ENCODE results near the gene EYS.
"Not testable (repeated sequence)": the region's sequence is repeated elsewhere in the genome, so short reads cannot be mapped to it uniquely, and the experiment has no call there.

The EYS gene

GRCh38 chr6:65633501-65633900 is 73.5 kb downstream of the EYS start:
- no peak for DNase-seq (ENCODE audit: low read depth, low spot score)
- H3K36me3 ChIP-seq (ENCODE audit: insufficient read depth, insufficient read length, low read length) = no peaks in the 10 kb centered on the region
- no peaks in the 10 kb centered on the region for H3K27me3 ChIP-seq (ENCODE audit: insufficient read depth, insufficient read length)
- no peaks in the 10 kb centered on the region for H3K9me3 ChIP-seq (ENCODE audit: insufficient read depth, low read length)
- no peak overlapping the region for H3K9ac ChIP-seq (ENCODE audit: insufficient read length, low read depth)
- TF ChIP-seq SUZ12 (IDR thresholded peaks at IDR 0.05; ENCODE audit: extremely low read depth, insufficient read depth, insufficient read length) (no peak), ZNF274 (IDR thresholded peaks at IDR 0.05; ENCODE audit: low read depth, low read length) (no peak), YY1 (IDR thresholded peaks at IDR 0.05; ENCODE audit: insufficient read depth, insufficient read length) (no peak)
- H3K4me1 ChIP-seq (ENCODE audit: insufficient read depth, insufficient read length) = no peaks in the 10 kb centered on the region
- H3K4me3 ChIP-seq (ENCODE audit: insufficient read length, low read depth) = no peak overlapping the region

- Histone ChIP-seq H3K27me3 (ENCODE audit: insufficient read depth, insufficient read length) (no peaks in the 10 kb centered on the region), H3K9me3 (ENCODE audit: insufficient read depth, low read length) (no peaks in the 10 kb centered on the region), H3K9ac (ENCODE audit: insufficient read length, low read depth) (no peak overlapping the region), H3K4me3 (ENCODE audit: insufficient read length, low read depth) (no peak overlapping the region), H3K4me1 (ENCODE audit: insufficient read depth, insufficient read length) (no peaks in the 10 kb centered on the region), H3K36me3 (ENCODE audit: insufficient read depth, insufficient read length, low read length) (no peaks in the 10 kb centered on the region)
- DNase-seq (ENCODE audit: low read depth, low spot score) = no peak
- TF ChIP-seq ZNF274 (IDR thresholded peaks at IDR 0.05; ENCODE audit: low read depth, low read length) = no peak
Measured at GRCh38 chr6:65631711-65632110, 75.3 kb downstream of the EYS start.

GRCh38 chr6:65627434-65627999 is 79.5 kb downstream of the EYS start:
- not testable (repeated sequence) for H3K9me3 ChIP-seq (ENCODE audit: insufficient read depth, low read length); H3K9ac ChIP-seq (ENCODE audit: insufficient read length, low read depth); H3K4me3 ChIP-seq (ENCODE audit: insufficient read length, low read depth); DNase-seq (ENCODE audit: low read depth, low spot score); H3K36me3 ChIP-seq (ENCODE audit: insufficient read depth, insufficient read length, low read length); H3K4me1 ChIP-seq (ENCODE audit: insufficient read depth, insufficient read length); H3K27me3 ChIP-seq (ENCODE audit: insufficient read depth, insufficient read length)

GRCh38 chr6:65627015-65627414 is 80.0 kb downstream of the EYS start:
- H3K9me3 ChIP-seq (ENCODE audit: insufficient read depth, low read length) = no peaks in the 10 kb centered on the region
- TF ChIP-seq YY1 (IDR thresholded peaks at IDR 0.05; ENCODE audit: insufficient read depth, insufficient read length) = no peak
- no peak for TF ChIP-seq SUZ12 (IDR thresholded peaks at IDR 0.05; ENCODE audit: extremely low read depth, insufficient read depth, insufficient read length)
- no peak for TF ChIP-seq ZNF274 (IDR thresholded peaks at IDR 0.05; ENCODE audit: low read depth, low read length)
- H3K36me3 ChIP-seq (ENCODE audit: insufficient read depth, insufficient read length, low read length) = no peaks in the 10 kb centered on the region
- no peaks in the 10 kb centered on the region for H3K4me1 ChIP-seq (ENCODE audit: insufficient read depth, insufficient read length)
- DNase-seq (ENCODE audit: low read depth, low spot score) = no peak
- no peak overlapping the region for H3K9ac ChIP-seq (ENCODE audit: insufficient read length, low read depth)
- H3K27me3 ChIP-seq (ENCODE audit: insufficient read depth, insufficient read length) = no peaks in the 10 kb centered on the region
- H3K4me3 ChIP-seq (ENCODE audit: insufficient read length, low read depth) = no peak overlapping the region

GRCh38 chr6:65623566-65623965 is 83.5 kb downstream of the EYS start:
- Histone ChIP-seq H3K27me3 (ENCODE audit: insufficient read depth, insufficient read length) (no peaks in the 10 kb centered on the region), H3K36me3 (ENCODE audit: insufficient read depth, insufficient read length, low read length) (no peaks in the 10 kb centered on the region), H3K9me3 (ENCODE audit: insufficient read depth, low read length) (no peaks in the 10 kb centered on the region)

GRCh38 chr6:65610746-65611145 is 96.3 kb downstream of the EYS start:
- Histone ChIP-seq H3K4me3 (ENCODE audit: insufficient read length, low read depth) (no peak overlapping the region), H3K4me1 (ENCODE audit: insufficient read depth, insufficient read length) (no peaks in the 10 kb centered on the region), H3K36me3 (ENCODE audit: insufficient read depth, insufficient read length, low read length) (no peaks in the 10 kb centered on the region), H3K9me3 (ENCODE audit: insufficient read depth, low read length) (no peaks in the 10 kb centered on the region), H3K9ac (ENCODE audit: insufficient read length, low read depth) (no peak overlapping the region), H3K27me3 (ENCODE audit: insufficient read depth, insufficient read length) (no peaks in the 10 kb centered on the region)
- DNase-seq (ENCODE audit: low read depth, low spot score) = no peak
- TF ChIP-seq YY1 (IDR thresholded peaks at IDR 0.05; ENCODE audit: insufficient read depth, insufficient read length) = no peak
- TF ChIP-seq SUZ12 (IDR thresholded peaks at IDR 0.05; ENCODE audit: extremely low read depth, insufficient read depth, insufficient read length) = no peak
- TF ChIP-seq ZNF274 (IDR thresholded peaks at IDR 0.05; ENCODE audit: low read depth, low read length) = no peak

More at GRCh38 chr6:65623566-65623965, 83.5 kb downstream of the EYS start:
- TF ChIP-seq ZNF274 (IDR thresholded peaks at IDR 0.05; ENCODE audit: low read depth, low read length) = no peak
- no peak for TF ChIP-seq YY1 (IDR thresholded peaks at IDR 0.05; ENCODE audit: insufficient read depth, insufficient read length)
- TF ChIP-seq SUZ12 (IDR thresholded peaks at IDR 0.05; ENCODE audit: extremely low read depth, insufficient read depth, insufficient read length) = no peak
- no peak for DNase-seq (ENCODE audit: low read depth, low spot score)
- H3K4me3 ChIP-seq (ENCODE audit: insufficient read length, low read depth) = no peak overlapping the region
- H3K4me1 ChIP-seq (ENCODE audit: insufficient read depth, insufficient read length) = no peaks in the 10 kb centered on the region
- H3K9ac ChIP-seq (ENCODE audit: insufficient read length, low read depth) = no peak overlapping the region

- TF ChIP-seq YY1 (IDR thresholded peaks at IDR 0.05; ENCODE audit: insufficient read depth, insufficient read length) = no peak
- TF ChIP-seq ZNF274 (IDR thresholded peaks at IDR 0.05; ENCODE audit: low read depth, low read length) = no peak
- TF ChIP-seq SUZ12 (IDR thresholded peaks at IDR 0.05; ENCODE audit: extremely low read depth, insufficient read depth, insufficient read length) = no peak
- H3K9me3 ChIP-seq (ENCODE audit: insufficient read depth, low read length) = no peaks in the 10 kb centered on the region
- no peak overlapping the region for H3K4me3 ChIP-seq (ENCODE audit: insufficient read length, low read depth)
- DNase-seq (ENCODE audit: low read depth, low spot score) = no peak
- no peaks in the 10 kb centered on the region for H3K27me3 ChIP-seq (ENCODE audit: insufficient read depth, insufficient read length)
- H3K36me3 ChIP-seq (ENCODE audit: insufficient read depth, insufficient read length, low read length) = no peaks in the 10 kb centered on the region
- H3K9ac ChIP-seq (ENCODE audit: insufficient read length, low read depth) = no peak overlapping the region
- no peaks in the 10 kb centered on the region for H3K4me1 ChIP-seq (ENCODE audit: insufficient read depth, insufficient read length)
Measured at GRCh38 chr6:65595540-65595939, 111.5 kb downstream of the EYS start.

GRCh38 chr6:65570340-65570739 is 136.7 kb downstream of the EYS start:
- Histone ChIP-seq H3K4me3 (ENCODE audit: insufficient read length, low read depth) (no peak overlapping the region), H3K27me3 (ENCODE audit: insufficient read depth, insufficient read length) (no peaks in the 10 kb centered on the region), H3K4me1 (ENCODE audit: insufficient read depth, insufficient read length) (no peaks in the 10 kb centered on the region), H3K9me3 (ENCODE audit: insufficient read depth, low read length) (0 out of 2 replicates have a peak, but pooled peaks cover 9% of the 10 kb centered on the region), H3K9ac (ENCODE audit: insufficient read length, low read depth) (no peak overlapping the region), H3K36me3 (ENCODE audit: insufficient read depth, insufficient read length, low read length) (no peaks in the 10 kb centered on the region)
- no peak for DNase-seq (ENCODE audit: low read depth, low spot score)
- TF ChIP-seq SUZ12 (IDR thresholded peaks at IDR 0.05; ENCODE audit: extremely low read depth, insufficient read depth, insufficient read length) (no peak), ZNF274 (IDR thresholded peaks at IDR 0.05; ENCODE audit: low read depth, low read length) (no peak), YY1 (IDR thresholded peaks at IDR 0.05; ENCODE audit: insufficient read depth, insufficient read length) (no peak)
